HEK293T (cell line): ENCODE data around the gene COL5A1.

Source experiments
- CTCF ChIA-PET: fragments of 350-600 bp; formaldehyde crosslinking; extraction: SDS; loops from one replicate; lab custom pipeline; 2021; ENCODE audit warnings: antibody characterized with exemption, inconsistent platforms; lab: Yijun Ruan, JAX
- POLR2A ChIA-PET: fragments of 350-600 bp; formaldehyde crosslinking; extraction: SDS; loops from one replicate; lab custom pipeline; 2020; ENCODE audit warnings: antibody characterized with exemption, inconsistent platforms; lab: Yijun Ruan, JAX
- DNase-seq: peaks from one replicate; pipeline ENCODE4 v3.0.0; 2012; ENCODE audit warnings: mixed read lengths; ENCODE audit errors: extremely low spot score
- ARNT ChIP-seq: fragments of 450-650 bp; IDR thresholded peaks from 2 replicates; pipeline ENCODE4 v1.6.1; 2017; ENCODE audit warnings: mild to moderate bottlenecking
- BHLHE40 ChIP-seq: fragments of 450-650 bp; IDR thresholded peaks from 2 replicates; pipeline ENCODE4 v1.6.1; 2016; ENCODE audit warnings: mild to moderate bottlenecking, moderate library complexity, borderline replicate concordance
- CTBP1 ChIP-seq: fragments of 450-650 bp; IDR thresholded peaks from 2 replicates; pipeline ENCODE4 v1.6.1; 2016; ENCODE audit warnings: borderline replicate concordance
- ELF4 ChIP-seq: fragments of 450-650 bp; IDR thresholded peaks from 2 replicates; pipeline ENCODE4 v1.6.1; 2017; ENCODE audit warnings: antibody characterized with exemption
- FOXA1 ChIP-seq: fragments of 450-650 bp; IDR thresholded peaks from 2 replicates; pipeline ENCODE4 v1.6.1; 2016; ENCODE audit warnings: mild to moderate bottlenecking
- FOXK2 ChIP-seq: fragments of 450-650 bp; IDR thresholded peaks from 2 replicates; pipeline ENCODE4 v1.6.1; 2016; ENCODE audit warnings: mild to moderate bottlenecking
- FOXM1 ChIP-seq: fragments of 450-650 bp; IDR thresholded peaks from 2 replicates; pipeline ENCODE4 v1.6.1; 2017; ENCODE audit warnings: mild to moderate bottlenecking, borderline replicate concordance
- HDGF ChIP-seq: fragments of 450-650 bp; IDR thresholded peaks from 2 replicates; pipeline ENCODE4 v1.6.1; 2017; ENCODE audit warnings: antibody characterized with exemption, borderline replicate concordance
- L3MBTL2 ChIP-seq: fragments of 450-650 bp; conservative IDR thresholded peaks from 2 replicates; pipeline ENCODE4 v1.6.1; 2016; ENCODE audit warnings: mild to moderate bottlenecking
- LEF1 ChIP-seq: fragments of 450-650 bp; IDR thresholded peaks from 2 replicates; pipeline ENCODE4 v1.6.1; 2017; ENCODE audit warnings: mild to moderate bottlenecking, borderline replicate concordance
- NFRKB ChIP-seq: fragments of 450-650 bp; IDR thresholded peaks from 2 replicates; pipeline ENCODE4 v1.6.1; 2016; ENCODE audit warnings: mild to moderate bottlenecking, moderate library complexity
- PKNOX1 ChIP-seq: fragments of 450-650 bp; IDR thresholded peaks from 2 replicates; pipeline ENCODE4 v1.6.1; 2016
- SP1 ChIP-seq: fragments of 450-650 bp; IDR thresholded peaks from 2 replicates; pipeline ENCODE4 v1.6.1; 2017
- SUZ12 ChIP-seq: fragments of 450-650 bp; IDR thresholded peaks from 2 replicates; pipeline ENCODE4 v1.6.1; 2016; ENCODE audit warnings: mild to moderate bottlenecking
- TARDBP ChIP-seq: fragments of 450-650 bp; IDR thresholded peaks from 2 replicates; pipeline ENCODE4 v1.6.1; 2016
- ZNF384 ChIP-seq: fragments of 450-650 bp; IDR thresholded peaks from 2 replicates; pipeline ENCODE4 v1.6.1; 2016

The COL5A1 gene

GRCh38 chr9:134617836-134618162 lies 23.8 kb upstream of the COL5A1 start:
- ChIA-PET CTCF (no interaction called here), POLR2A (no interaction called here)
- DNase-seq: no peak
- TF ChIP-seq L3MBTL2 (no peak), TARDBP (no peak), ZNF384 (no peak), PKNOX1 (no peak), HDGF (no peak)

- ChIA-PET POLR2A (no interaction called here), CTCF (no interaction called here)
- DNase-seq: no peak
- TF ChIP-seq CTBP1 (no peak), PKNOX1 (no peak), SUZ12 (no peak)
Measured at GRCh38 chr9:134618163-134618832, 23.3 kb upstream of the COL5A1 start.

- DNase-seq: no peak
- CTCF ChIA-PET: no interaction called here
- TF ChIP-seq TARDBP (no peak), FOXM1 (no peak), BHLHE40 (no peak), FOXK2 (no peak), FOXA1 (no peak), ARNT (no peak), SUZ12 (no peak), PKNOX1 (no peak), LEF1 (no peak), NFRKB (no peak), ELF4 (no peak), L3MBTL2 (no peak), CTBP1 (no peak)
- POLR2A ChIA-PET: no interaction called here
Measured at GRCh38 chr9:134618833-134619447, 22.7 kb upstream of the COL5A1 start.

GRCh38 chr9:134619448-134619982 lies 22.1 kb upstream of the COL5A1 start:
- TF ChIP-seq FOXK2: no peak
- TF ChIP-seq SP1: no peak
- TF ChIP-seq ZNF384: no peak
- no peak for TF ChIP-seq BHLHE40
- no peak for TF ChIP-seq HDGF
- TF ChIP-seq CTBP1: no peak
- ChIA-PET CTCF (no interaction called here), POLR2A (no interaction called here)
- DNase-seq: no peak

- POLR2A ChIA-PET: no interaction called here
- CTCF ChIA-PET: no interaction called here
- no peak for DNase-seq
- TF ChIP-seq NFRKB (no peak), SP1 (no peak)
Measured at GRCh38 chr9:134619983-134620661, 21.5 kb upstream of the COL5A1 start.

- DNase-seq: no peak
- ChIA-PET CTCF (no interaction called here), POLR2A (no interaction called here)
- TF ChIP-seq ARNT (no peak), FOXK2 (no peak), NFRKB (no peak), CTBP1 (no peak), SUZ12 (no peak), L3MBTL2 (no peak), FOXM1 (no peak), ZNF384 (no peak), BHLHE40 (no peak), FOXA1 (no peak), HDGF (no peak)
Measured at GRCh38 chr9:134620751-134621557, 20.6 kb upstream of the COL5A1 start.
